PC-3 (cell line): ENCODE data around the gene ANKIB1.

Experiments
- CTCF ChIP-seq: fragments of 300-600 bp; sonication (generic); conservative IDR thresholded peaks from 2 replicates; pipeline ENCODE4 v1.5.1; 2017; ENCODE audit warnings: antibody characterized with exemption, low read depth, mild to moderate bottlenecking, low read length
- EZH2 ChIP-seq: fragments of 300-600 bp; sonication (generic); IDR thresholded peaks from one replicate; pipeline ENCODE4 v1.6.1; 2017; ENCODE audit warnings: antibody characterized with exemption, mild to moderate bottlenecking, low read length; ENCODE audit not compliant: unreplicated experiment
- EZH2phosphoT487 ChIP-seq: fragments of 300-600 bp; sonication (generic); IDR thresholded peaks from 2 replicates; pipeline ENCODE4 v1.6.1; 2018; ENCODE audit warnings: mild to moderate bottlenecking, antibody characterized with exemption, low read length, borderline replicate concordance

GRCh38 chr7:92422926-92423325 is 177.2 kb downstream of the ANKIB1 start:
- no peak for TF ChIP-seq EZH2
- TF ChIP-seq CTCF: no peak
- TF ChIP-seq EZH2phosphoT487: no peak
